OCI-LY7 (cell line): ENCODE measurements around the gene PDZK1. TPM values are rescaled to one million over a fixed set of nuclear protein-coding genes. Genes with fewer than 3 reads are reported as not detected.
"Not testable (repeated sequence)": the region's sequence is repeated elsewhere in the genome, so short reads cannot be mapped to it uniquely, and the experiment has no call there.

Experiments used
- BruUV-seq: library from RNA; stranded (reverse); fragments of 400-500 nt; replicated peaks from 2 replicates; lab custom pipeline; 2021; lab: Mats Ljungman, UMichigan
- CTCF ChIA-PET: fragments of 300-600 bp; sonication (Branson Sonifier 250); formaldehyde crosslinking; loops from one replicate; lab custom pipeline; 2022; ENCODE audit warnings: antibody characterized with exemption; ENCODE audit not compliant: unreplicated experiment; lab: Charles Lee
- POLR2A ChIA-PET: fragments of 300-600 bp; sonication (Branson Sonifier 250); formaldehyde crosslinking; loops from one replicate; lab custom pipeline; 2022; ENCODE audit warnings: antibody characterized with exemption; lab: Charles Lee
- DNase-seq: peaks from one replicate; pipeline ENCODE4 v3.0.0-alpha.2; 2015; ENCODE audit warnings: low spot score
- H2AFZ ChIP-seq: fragments of 200-600 bp; sonication (generic), shearing (Covaris generic); 2 replicates; pipeline ENCODE4 v1.6.1; 2014; ENCODE audit warnings: mild to moderate bottlenecking, antibody characterized with exemption, low read length, moderate library complexity
- H3K27ac ChIP-seq: fragments of 200-600 bp; sonication (generic); 2 replicates; pipeline ENCODE4 v1.5.1; 2014; ENCODE audit warnings: mixed run types, low read depth, mild to moderate bottlenecking, moderate library complexity, low read length, inconsistent platforms; ENCODE audit not compliant: poor library complexity, severe bottlenecking
- H3K36me3 ChIP-seq: fragments of 200-600 bp; sonication (generic); 2 replicates; pipeline ENCODE4 v1.6.1; 2014; ENCODE audit warnings: mild to moderate bottlenecking, antibody characterized with exemption, low read length, moderate library complexity, mixed read lengths; ENCODE audit not compliant: insufficient read depth
- H3K4me1 ChIP-seq: fragments of 200-600 bp; sonication (generic); 2 replicates; pipeline ENCODE4 v1.5.1; 2014; ENCODE audit warnings: mild to moderate bottlenecking, low read length; ENCODE audit not compliant: insufficient read depth, poor library complexity, severe bottlenecking
- H3K4me2 ChIP-seq: fragments of 200-600 bp; sonication (generic); 2 replicates; pipeline ENCODE4 v1.6.1; 2014; ENCODE audit warnings: mild to moderate bottlenecking, low read length
- H3K4me3 ChIP-seq: fragments of 200-600 bp; sonication (generic); 2 replicates; pipeline ENCODE4 v1.5.1; 2014; ENCODE audit warnings: mild to moderate bottlenecking, low read depth, low read length; ENCODE audit not compliant: poor library complexity, severe bottlenecking
- H3K79me2 ChIP-seq: fragments of 200-600 bp; sonication (generic); 2 replicates; pipeline ENCODE4 v1.6.1; 2016; ENCODE audit warnings: low read depth, mild to moderate bottlenecking, low read length, moderate library complexity, mixed read lengths; ENCODE audit not compliant: insufficient read depth
- H3K9me2 ChIP-seq: fragments of 200-600 bp; sonication (generic); 2 replicates; pipeline ENCODE4 v1.6.1; 2016; ENCODE audit warnings: mild to moderate bottlenecking, low read length, mixed read lengths; ENCODE audit not compliant: insufficient read depth
- H3K9me3 ChIP-seq: fragments of 200-600 bp; sonication (generic); 2 replicates; pipeline ENCODE4 v1.6.1; 2014; ENCODE audit warnings: mild to moderate bottlenecking, mixed run types, low read length, mixed read lengths
- H4K20me1 ChIP-seq: fragments of 200-600 bp; sonication (generic); 2 replicates; pipeline ENCODE4 v1.6.1; 2014; ENCODE audit warnings: mild to moderate bottlenecking, antibody characterized with exemption, low read length, moderate library complexity, mixed read lengths; ENCODE audit not compliant: insufficient read depth
- intact Hi-C: fragments of 100-400 bp; cut with micrococcal nuclease; formaldehyde crosslinking; loops from one replicate; pipeline ENCODE4 v1.10.0; 2022; ENCODE audit not compliant: unreplicated experiment
- total RNA-seq, 2 experiments: library from RNA; depleted of rRNA in 1 of 2; stranded (reverse); fragments of >200 nt in 1 of 2; shearing (Covaris generic) in 1 of 2; gene quantifications; 2 replicates each; pipeline ENCODE4 v1.2.3, GENCODE V29; 2014 to 2022

Gene PDZK1
- total RNA-seq, 2 experiments from 2014 or later: 0.23 TPM; not detected in 1

- DNase-seq, H3K36me3 ChIP-seq, H3K4me1 ChIP-seq, intact Hi-C loops, POLR2A ChIA-PET, H4K20me1 ChIP-seq, H3K27ac ChIP-seq, H2AFZ ChIP-seq, CTCF ChIA-PET, H3K4me3 ChIP-seq, H3K9me3 ChIP-seq, H3K4me2 ChIP-seq, BruUV-seq, H3K9me2 ChIP-seq, H3K79me2 ChIP-seq: not testable (repeated sequence)
Observed at GRCh38 chr1:145622177-145622576, 85.0 kb downstream of the PDZK1 start.

Other genes with a start within 250 kb of the PDZK1 start
- gene GPR89A, start 99.4 kb downstream of the PDZK1 start, total RNA-seq (2014; rRNA removed; shearing (Covaris generic)): 31.7 and 39.7 TPM in 2 replicates
- gene GPR89A, start 99.4 kb downstream of the PDZK1 start, total RNA-seq (2022): 36.4 and 37.0 TPM in 2 replicates
- gene CD160, start 12.1 kb upstream of the PDZK1 start, total RNA-seq (2014; rRNA removed; shearing (Covaris generic)): 0.23 TPM in 1 of 2 replicates, not detected in the other
- gene CD160, start 12.1 kb upstream of the PDZK1 start, total RNA-seq (2022): not detected in 2 replicates
- 14.7 and 14.8 TPM in 2 replicates for gene RNF115, start 116.7 kb upstream of the PDZK1 start, total RNA-seq (2014; rRNA removed; shearing (Covaris generic))
- 23.9 and 24.0 TPM in 2 replicates for gene RNF115, start 116.7 kb upstream of the PDZK1 start, total RNA-seq (2022)
- gene POLR3C, start 116.8 kb upstream of the PDZK1 start, total RNA-seq (2014; rRNA removed; shearing (Covaris generic)): 48.9 and 57.1 TPM in 2 replicates
- gene POLR3C, start 116.8 kb upstream of the PDZK1 start, total RNA-seq (2022): 78.8 and 80.0 TPM in 2 replicates
- gene NUDT17, start 138.3 kb upstream of the PDZK1 start, total RNA-seq (2014; rRNA removed; shearing (Covaris generic)): 10.8 and 16.9 TPM in 2 replicates
- gene NUDT17, start 138.3 kb upstream of the PDZK1 start, total RNA-seq (2022): 39.3 and 39.4 TPM in 2 replicates
- 7.8 and 9.4 TPM in 2 replicates for gene PIAS3, start 151.7 kb upstream of the PDZK1 start, total RNA-seq (2014; rRNA removed; shearing (Covaris generic))
- gene PIAS3, start 151.7 kb upstream of the PDZK1 start, total RNA-seq (2022): 28.1 and 32.8 TPM in 2 replicates
- gene ANKRD35, start 178.5 kb upstream of the PDZK1 start, total RNA-seq (2014; rRNA removed; shearing (Covaris generic)): not detected in 2 replicates
- not detected in 2 replicates for gene ANKRD35, start 178.5 kb upstream of the PDZK1 start, total RNA-seq (2022)
- gene ITGA10, start 202.7 kb upstream of the PDZK1 start, total RNA-seq (2014; rRNA removed; shearing (Covaris generic)): 0.82 and 1.5 TPM in 2 replicates
- 0.87 and 1.5 TPM in 2 replicates for gene ITGA10, start 202.7 kb upstream of the PDZK1 start, total RNA-seq (2022)
- 18.2 and 19.5 TPM in 2 replicates for gene PEX11B, start 211.3 kb upstream of the PDZK1 start, total RNA-seq (2014; rRNA removed; shearing (Covaris generic))
- gene PEX11B, start 211.3 kb upstream of the PDZK1 start, total RNA-seq (2022): 29.8 and 32.9 TPM in 2 replicates
- 135 and 239 TPM in 2 replicates for gene RBM8A, start 220.1 kb upstream of the PDZK1 start, total RNA-seq (2014; rRNA removed; shearing (Covaris generic))
- gene RBM8A, start 220.1 kb upstream of the PDZK1 start, total RNA-seq (2022): 177 and 200 TPM in 2 replicates